ENCODE data around the gene AXIN2.

AXIN2 gene

DNA sequence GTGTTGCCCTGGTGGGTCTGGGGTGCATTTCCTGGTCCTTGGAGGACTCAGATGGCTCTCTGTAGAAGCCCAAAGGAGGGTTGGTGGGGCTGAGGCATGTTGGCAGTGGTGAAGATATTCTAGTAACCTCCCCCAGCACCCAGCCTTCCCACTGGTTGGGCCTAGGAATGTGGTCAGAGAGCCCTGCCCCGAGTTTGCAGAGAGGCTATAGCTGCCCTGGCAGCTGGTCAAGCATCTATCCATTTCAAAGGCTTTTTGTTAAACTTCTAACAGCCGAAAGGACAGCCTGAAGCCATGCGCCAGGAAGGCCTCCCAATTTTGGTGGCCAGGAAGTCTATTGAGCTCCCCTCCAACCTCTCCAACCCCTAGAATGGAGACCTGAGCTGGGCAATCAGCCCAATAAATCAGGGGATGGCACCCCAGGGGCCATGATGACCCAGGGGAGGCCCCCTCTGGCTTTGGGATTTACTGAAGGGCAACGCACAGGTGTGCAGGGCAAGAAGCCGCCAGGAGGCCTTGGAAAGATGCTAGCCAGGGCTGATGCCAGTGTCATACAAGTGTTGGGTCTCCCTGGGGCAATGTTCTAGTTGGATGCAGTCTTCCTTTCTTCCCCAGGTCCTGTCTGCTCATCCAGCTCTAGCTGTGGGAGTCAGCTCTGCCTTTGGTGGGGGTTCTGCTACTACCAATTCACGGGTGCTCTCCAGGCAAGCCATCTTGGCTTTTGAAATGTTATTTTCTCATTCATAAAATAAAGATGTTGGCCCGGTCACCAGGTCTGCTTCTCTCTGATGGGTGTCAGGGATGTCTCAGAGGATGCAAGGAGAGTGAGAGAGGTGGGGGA, 30.9 kb upstream of the AXIN2 start:
- TF ChIP-seq, protein P1, sequence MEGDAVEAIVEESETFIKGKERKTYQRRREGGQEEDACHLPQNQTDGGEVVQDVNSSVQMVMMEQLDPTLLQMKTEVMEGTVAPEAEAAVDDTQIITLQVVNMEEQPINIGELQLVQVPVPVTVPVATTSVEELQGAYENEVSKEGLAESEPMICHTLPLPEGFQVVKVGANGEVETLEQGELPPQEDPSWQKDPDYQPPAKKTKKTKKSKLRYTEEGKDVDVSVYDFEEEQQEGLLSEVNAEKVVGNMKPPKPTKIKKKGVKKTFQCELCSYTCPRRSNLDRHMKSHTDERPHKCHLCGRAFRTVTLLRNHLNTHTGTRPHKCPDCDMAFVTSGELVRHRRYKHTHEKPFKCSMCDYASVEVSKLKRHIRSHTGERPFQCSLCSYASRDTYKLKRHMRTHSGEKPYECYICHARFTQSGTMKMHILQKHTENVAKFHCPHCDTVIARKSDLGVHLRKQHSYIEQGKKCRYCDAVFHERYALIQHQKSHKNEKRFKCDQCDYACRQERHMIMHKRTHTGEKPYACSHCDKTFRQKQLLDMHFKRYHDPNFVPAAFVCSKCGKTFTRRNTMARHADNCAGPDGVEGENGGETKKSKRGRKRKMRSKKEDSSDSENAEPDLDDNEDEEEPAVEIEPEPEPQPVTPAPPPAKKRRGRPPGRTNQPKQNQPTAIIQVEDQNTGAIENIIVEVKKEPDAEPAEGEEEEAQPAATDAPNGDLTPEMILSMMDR (IDR thresholded peaks at IDR 0.05; ENCODE audit: low read depth, low read length, missing control alignments), result no peak

DNA sequence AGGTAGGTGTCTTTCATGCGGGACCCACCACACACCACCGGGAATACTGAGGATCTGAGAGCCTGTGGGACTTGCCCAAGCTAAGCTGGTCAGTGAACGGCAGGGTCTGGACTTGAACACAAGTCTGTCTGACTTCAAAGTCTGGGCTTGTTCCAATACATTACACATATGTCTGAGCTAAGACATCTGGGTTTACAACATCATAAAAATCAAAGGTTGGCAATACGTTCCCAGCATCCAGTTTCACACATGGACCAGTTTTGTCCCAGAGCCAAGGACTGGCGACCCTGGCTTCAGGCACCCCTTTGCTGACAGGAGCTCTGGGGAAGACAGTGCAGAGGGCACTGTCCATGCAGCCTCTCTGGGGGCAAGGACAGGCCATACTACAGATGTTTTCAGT, 27.9 kb upstream of the AXIN2 start:
- H3K4me3 ChIP-seq (replicated peaks; ENCODE audit: low read depth, low read length), result no peak overlapping the region
- peak; percentile 21 for DNase-seq (ENCODE audit: extremely low read depth, low read depth)
- TF ChIP-seq, protein P1 (IDR thresholded peaks at IDR 0.05; ENCODE audit: low read depth, low read length, missing control alignments), result no peak

More for the DNA sequence above, 30.9 kb upstream of the AXIN2 start:
- no peak for DNase-seq (ENCODE audit: extremely low read depth, low read depth)
- no peak overlapping the region for H3K4me3 ChIP-seq (replicated peaks; ENCODE audit: low read depth, low read length)

DNA sequence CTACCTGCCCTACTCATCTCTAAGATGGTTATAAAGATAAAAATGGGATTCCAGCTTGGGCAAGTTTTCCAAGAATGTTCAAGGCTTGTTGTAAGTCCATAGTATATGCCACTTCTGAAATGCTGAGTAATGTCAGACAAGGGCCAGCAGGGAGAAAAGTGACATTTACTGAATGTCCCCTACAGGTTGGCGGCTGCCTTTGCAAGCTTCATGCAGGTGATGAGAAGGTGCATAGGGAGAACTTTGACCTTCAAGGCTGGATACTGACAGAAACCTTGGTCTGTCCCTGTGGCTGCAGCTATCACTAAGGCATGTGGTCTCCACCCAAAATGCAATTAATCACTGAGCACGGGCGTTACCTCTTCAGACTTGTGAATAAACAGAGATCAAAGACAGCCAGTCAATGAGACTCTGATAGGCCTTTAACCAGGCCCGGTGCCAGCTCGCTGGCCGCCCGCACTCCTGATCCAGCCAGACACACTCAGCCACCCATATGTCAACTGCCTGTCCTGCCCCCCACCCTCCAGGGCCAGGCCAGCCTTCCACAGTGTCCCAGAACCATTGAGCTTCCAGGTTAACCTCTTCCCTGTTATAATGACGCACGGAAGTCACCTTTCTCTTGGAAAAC, 26.8 kb upstream of the AXIN2 start:
- no peak overlapping the region for H3K4me3 ChIP-seq (replicated peaks; ENCODE audit: low read depth, low read length)
- TF ChIP-seq, protein P1 (IDR thresholded peaks at IDR 0.05; ENCODE audit: low read depth, low read length, missing control alignments), result no peak
- DNase-seq (ENCODE audit: extremely low read depth, low read depth), result no peak

DNA sequence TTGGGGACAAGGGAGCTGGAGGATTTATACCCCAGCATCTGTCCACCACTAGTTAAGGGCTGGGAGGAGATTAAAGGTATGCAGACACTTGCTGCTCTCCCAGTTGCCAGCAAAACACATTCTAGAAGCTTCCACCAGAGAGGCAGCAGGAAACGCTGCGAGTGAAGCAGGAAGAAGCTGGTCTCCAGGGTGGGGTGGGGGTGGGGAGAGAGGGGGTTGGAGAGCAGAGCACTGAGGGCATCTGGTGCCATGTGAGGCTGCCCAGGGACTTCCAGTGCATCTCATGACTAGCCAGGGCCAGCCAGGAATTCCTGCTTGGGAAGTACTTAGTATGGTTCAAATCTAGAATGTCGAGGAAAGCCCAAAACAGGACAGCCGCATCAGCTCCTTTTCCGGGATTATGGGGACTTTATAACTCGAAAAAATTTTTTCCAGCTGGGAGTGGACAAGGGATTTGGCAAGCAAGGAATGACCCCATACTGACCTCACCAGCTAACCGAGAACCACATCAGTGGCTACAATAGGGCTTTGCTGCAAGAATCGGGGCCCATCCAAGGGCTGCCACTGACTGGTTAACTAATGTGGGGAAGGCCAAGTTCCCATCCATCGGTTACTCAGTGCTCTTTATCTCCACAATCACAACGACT, 26.2 kb upstream of the AXIN2 start:
- TF ChIP-seq, protein P1 (IDR thresholded peaks at IDR 0.05; ENCODE audit: low read depth, low read length, missing control alignments), result no peak
- H3K4me3 ChIP-seq (replicated peaks; ENCODE audit: low read depth, low read length), result no peak overlapping the region
- DNase-seq (ENCODE audit: extremely low read depth, low read depth), result no peak

DNA sequence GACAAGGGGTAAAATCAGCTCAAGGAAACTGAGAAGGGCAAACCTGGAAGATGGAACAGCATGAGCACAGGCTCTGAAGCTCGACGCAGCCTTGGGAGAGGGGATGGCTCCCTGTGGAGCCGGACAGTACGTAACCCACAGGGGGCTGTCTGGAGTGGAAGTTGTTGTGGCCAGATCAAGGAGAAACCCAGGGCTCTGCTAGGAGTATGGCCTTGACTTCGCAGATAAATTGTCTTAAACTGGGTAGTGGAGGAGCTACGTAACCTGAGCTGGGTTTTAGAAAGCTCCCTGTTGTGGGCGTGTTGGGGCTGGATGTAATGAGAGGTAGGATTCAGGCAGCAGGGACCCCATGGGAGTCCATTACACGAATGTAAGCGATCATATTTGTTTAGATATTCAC, 25.5 kb upstream of the AXIN2 start:
- TF ChIP-seq, protein P1 (IDR thresholded peaks at IDR 0.05; ENCODE audit: low read depth, low read length, missing control alignments), result no peak
- no peak overlapping the region for H3K4me3 ChIP-seq (replicated peaks; ENCODE audit: low read depth, low read length)
- no peak for DNase-seq (ENCODE audit: extremely low read depth, low read depth)

DNA sequence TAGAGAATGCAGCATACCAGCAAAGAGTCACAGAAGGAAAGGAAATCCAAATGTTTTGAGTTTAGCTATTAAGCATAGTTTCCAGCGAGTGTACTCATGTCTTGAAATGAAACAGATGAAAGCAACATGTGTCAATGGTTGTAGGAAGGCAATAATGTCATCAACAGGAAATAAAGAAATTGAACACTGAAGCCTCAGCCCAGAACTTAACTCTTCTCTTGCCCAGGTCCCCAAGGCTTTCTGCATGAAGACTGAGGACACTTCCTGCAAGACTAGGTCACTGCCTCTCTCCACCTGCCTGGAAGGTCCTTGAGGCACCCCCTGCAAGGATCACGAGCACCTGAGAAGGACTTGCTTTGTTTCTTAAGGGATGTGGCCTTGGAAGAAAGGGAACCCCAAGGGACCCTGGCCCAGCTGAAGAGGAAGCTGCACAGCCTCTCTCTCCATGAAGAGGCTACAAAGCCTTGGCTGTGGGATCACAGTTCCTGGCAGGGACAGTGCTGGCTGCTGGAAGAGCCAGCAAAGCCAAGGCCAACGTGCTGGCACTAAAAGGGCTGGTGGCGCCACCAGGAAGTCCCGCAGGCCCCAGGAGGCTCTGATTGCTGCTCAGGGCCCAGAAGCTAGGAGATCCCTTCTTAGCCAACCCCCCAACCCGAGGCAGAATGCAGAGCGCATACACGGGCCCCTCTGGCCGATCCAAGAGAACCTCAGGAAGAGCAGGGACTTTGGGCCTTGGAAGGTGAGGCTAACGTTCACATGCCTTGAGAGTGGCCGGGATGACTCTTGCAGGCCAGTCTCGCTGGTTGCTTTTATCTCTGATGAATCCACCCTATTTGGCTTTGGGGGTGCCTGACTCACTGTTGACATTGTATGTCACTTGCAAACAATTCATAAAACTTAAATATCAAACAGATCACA, 23.4 kb upstream of the AXIN2 start:
- peak; percentile 21 for DNase-seq (ENCODE audit: extremely low read depth, low read depth)

More for the DNA sequence above, 23.4 kb upstream of the AXIN2 start:
- no peak overlapping the region for H3K4me3 ChIP-seq (replicated peaks; ENCODE audit: low read depth, low read length)
- TF ChIP-seq, protein P1 (IDR thresholded peaks at IDR 0.05; ENCODE audit: low read depth, low read length, missing control alignments), result no peak

Measured in HFF-Myc (cell line).